ENCODE data around the gene HAT1.

DNA sequence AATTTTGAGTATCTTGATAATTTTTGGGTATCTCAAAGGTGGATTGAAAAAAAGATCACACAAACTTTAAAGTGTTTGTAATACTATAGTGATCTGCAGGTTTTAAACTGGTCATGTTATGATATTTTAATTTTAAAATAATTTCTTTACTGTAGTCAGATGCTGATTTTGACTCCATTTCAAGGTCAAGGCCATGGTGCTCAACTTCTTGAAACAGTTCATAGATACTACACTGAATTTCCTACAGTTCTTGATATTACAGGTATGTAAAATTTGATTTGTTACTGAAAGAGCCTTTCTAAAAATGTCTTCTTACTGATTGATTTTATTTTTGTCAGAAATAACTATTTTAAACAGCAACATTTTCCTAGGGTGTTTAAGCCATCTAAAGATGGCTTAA, 44.4 kb downstream of the HAT1 start:
- TF ChIP-seq POLR2AphosphoS5 (IDR thresholded peaks at IDR 0.05) (no peak), POLR2A (IDR thresholded peaks at IDR 0.05) (no peak)
- TF ChIP-seq, protein P1, sequence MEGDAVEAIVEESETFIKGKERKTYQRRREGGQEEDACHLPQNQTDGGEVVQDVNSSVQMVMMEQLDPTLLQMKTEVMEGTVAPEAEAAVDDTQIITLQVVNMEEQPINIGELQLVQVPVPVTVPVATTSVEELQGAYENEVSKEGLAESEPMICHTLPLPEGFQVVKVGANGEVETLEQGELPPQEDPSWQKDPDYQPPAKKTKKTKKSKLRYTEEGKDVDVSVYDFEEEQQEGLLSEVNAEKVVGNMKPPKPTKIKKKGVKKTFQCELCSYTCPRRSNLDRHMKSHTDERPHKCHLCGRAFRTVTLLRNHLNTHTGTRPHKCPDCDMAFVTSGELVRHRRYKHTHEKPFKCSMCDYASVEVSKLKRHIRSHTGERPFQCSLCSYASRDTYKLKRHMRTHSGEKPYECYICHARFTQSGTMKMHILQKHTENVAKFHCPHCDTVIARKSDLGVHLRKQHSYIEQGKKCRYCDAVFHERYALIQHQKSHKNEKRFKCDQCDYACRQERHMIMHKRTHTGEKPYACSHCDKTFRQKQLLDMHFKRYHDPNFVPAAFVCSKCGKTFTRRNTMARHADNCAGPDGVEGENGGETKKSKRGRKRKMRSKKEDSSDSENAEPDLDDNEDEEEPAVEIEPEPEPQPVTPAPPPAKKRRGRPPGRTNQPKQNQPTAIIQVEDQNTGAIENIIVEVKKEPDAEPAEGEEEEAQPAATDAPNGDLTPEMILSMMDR (IDR thresholded peaks at IDR 0.05 in 8 of 11, conservative IDR thresholded peaks at IDR 0.05 in 3 of 11), result no peak
